Fibroblast of villous mesenchyme (primary cell): ENCODE measurements around the gene NT5C1A. TPM values are rescaled to one million over a fixed set of nuclear protein-coding genes. Genes with fewer than 3 reads are reported as not detected.

Experiments used
- DNase-seq: peaks from one replicate; pipeline ENCODE4 v3.0.0-alpha.2; 2010; ENCODE audit warnings: low read depth
- H3K4me3 ChIP-seq: 2 replicates; pipeline ENCODE4 v1.5.1; 2011; ENCODE audit warnings: low read depth, mild to moderate bottlenecking, low read length
- total RNA-seq: library from RNA; depleted of rRNA; stranded (reverse); fragments of >200 nt; gene quantifications from 2 replicates; pipeline ENCODE4 v1.2.3, GENCODE V29; 2012
- TF ChIP-seq, protein P1 (sequence below): IDR thresholded peaks from 2 replicates; pipeline ENCODE4 v1.5.1; 2012; ENCODE audit warnings: low read depth, mild to moderate bottlenecking, low read length; ENCODE audit not compliant: insufficient read depth

The NT5C1A gene
- total RNA-seq, 1 donor: not detected

DNA sequence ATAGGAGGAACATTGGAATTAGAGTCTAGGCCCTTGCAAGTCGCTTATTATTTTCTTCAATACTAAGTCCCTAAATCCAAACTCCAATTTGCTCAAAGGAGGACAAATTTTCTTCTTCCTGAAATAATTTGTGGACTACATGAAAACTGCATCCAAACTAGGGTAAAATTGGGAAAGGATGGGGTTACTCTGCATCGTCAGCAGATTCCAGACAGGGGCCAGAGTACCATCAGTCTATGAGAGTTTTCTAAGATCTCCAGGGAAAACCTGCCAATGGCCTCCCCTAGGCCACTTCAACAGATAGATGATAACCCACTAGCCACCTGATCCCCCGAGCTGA, 33.0 kb downstream of the NT5C1A start:
- TF ChIP-seq, protein P1, sequence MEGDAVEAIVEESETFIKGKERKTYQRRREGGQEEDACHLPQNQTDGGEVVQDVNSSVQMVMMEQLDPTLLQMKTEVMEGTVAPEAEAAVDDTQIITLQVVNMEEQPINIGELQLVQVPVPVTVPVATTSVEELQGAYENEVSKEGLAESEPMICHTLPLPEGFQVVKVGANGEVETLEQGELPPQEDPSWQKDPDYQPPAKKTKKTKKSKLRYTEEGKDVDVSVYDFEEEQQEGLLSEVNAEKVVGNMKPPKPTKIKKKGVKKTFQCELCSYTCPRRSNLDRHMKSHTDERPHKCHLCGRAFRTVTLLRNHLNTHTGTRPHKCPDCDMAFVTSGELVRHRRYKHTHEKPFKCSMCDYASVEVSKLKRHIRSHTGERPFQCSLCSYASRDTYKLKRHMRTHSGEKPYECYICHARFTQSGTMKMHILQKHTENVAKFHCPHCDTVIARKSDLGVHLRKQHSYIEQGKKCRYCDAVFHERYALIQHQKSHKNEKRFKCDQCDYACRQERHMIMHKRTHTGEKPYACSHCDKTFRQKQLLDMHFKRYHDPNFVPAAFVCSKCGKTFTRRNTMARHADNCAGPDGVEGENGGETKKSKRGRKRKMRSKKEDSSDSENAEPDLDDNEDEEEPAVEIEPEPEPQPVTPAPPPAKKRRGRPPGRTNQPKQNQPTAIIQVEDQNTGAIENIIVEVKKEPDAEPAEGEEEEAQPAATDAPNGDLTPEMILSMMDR: no peak
- H3K4me3 ChIP-seq: peak overlapping the region; percentile 49
- no peak for DNase-seq

DNA sequence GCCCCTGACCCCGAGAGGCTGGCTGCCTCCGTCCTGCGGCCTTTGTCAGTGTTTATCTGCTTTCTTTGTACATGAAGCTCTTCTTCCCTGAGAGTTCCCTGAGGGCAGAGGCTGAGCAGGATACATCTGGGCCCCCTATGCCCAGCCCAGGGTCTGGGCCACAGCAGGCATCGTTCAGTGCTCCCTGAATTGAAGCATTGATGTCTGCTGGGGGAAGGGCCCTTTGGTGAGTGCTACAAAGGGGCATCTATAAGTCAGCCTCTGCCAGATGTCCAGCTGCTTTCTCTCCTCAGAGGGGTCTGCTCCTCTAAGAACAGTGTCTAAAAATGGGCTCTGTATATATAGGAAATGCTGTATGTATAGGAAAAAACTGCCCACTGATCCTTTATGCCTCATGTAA, 34.5 kb downstream of the NT5C1A start:
- no peak for DNase-seq
- TF ChIP-seq, protein P1: no peak
- H3K4me3 ChIP-seq: no peak overlapping the region

DNA sequence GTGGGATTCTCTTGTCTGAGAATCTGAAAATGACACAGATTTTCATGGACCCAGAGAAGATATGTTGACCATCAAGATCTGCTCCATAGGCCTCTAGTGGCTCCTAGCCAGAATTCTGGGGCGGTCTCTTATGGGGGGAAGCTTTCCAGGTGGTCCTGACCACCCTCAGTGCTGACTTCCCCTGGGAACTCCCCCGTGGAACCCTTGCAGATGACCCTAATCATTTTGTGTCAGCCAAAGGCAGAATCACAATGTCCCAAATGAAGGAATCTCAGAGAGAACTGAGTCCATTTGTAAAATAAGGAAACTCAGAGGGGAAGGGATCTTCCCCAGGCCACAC, 36.1 kb downstream of the NT5C1A start:
- H3K4me3 ChIP-seq: no peak overlapping the region
- TF ChIP-seq, protein P1: no peak
- DNase-seq: no peak

DNA sequence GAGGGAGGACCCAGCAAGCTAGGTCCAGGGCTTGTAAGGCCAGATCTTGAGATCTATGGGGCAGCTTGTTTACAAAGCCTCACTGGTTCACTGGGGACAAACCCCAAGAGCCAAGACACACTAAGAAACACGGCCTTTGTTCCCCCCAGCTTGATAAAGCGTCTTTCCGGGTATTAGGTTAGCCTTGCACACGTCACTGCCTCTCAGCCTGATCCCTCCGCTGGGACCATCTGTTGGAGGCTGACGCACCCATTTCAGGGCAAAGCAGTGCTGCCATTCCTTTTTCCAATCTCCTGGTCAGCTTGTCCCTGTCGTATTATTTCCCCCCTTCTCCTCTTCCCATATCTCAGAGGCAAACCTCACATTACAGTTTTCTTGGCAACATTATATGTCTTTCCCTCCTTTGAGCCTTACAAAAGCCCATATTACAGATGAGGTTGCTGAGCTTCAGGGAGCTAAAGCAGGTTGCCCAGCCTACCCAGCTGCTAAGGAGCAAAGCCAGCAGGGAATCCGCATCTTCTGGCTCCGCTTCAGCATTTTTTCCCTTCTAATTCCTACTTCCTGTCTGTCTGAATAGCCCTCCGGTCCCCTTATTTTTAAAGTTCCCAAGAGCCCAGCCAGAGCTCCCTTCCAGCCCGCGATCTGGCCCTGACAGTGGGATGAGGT, 36.6 kb downstream of the NT5C1A start:
- DNase-seq: peak; percentile 78
- no peak overlapping the region for H3K4me3 ChIP-seq
- TF ChIP-seq, protein P1: no peak

DNA sequence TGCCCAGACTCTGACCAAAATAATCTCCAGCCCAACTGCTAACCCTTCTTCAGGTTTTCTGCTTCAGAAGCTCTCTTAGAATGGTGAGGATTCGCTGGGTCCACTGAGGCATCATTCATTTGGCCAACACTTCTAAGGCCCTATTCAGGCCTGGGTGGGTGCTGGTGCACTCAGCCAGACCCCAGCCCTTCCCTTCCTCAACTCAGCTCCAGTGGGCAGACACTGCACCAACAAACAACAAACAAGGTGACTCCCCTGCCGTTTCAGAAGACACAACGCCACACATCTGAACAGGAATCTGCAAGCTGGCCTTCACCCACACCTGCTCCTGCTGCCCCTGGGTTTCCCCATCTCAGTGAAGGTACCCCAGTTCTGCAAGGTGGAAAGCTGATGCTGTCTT, 38.5 kb downstream of the NT5C1A start:
- DNase-seq: no peak
- TF ChIP-seq, protein P1: no peak
- H3K4me3 ChIP-seq: no peak overlapping the region

DNA sequence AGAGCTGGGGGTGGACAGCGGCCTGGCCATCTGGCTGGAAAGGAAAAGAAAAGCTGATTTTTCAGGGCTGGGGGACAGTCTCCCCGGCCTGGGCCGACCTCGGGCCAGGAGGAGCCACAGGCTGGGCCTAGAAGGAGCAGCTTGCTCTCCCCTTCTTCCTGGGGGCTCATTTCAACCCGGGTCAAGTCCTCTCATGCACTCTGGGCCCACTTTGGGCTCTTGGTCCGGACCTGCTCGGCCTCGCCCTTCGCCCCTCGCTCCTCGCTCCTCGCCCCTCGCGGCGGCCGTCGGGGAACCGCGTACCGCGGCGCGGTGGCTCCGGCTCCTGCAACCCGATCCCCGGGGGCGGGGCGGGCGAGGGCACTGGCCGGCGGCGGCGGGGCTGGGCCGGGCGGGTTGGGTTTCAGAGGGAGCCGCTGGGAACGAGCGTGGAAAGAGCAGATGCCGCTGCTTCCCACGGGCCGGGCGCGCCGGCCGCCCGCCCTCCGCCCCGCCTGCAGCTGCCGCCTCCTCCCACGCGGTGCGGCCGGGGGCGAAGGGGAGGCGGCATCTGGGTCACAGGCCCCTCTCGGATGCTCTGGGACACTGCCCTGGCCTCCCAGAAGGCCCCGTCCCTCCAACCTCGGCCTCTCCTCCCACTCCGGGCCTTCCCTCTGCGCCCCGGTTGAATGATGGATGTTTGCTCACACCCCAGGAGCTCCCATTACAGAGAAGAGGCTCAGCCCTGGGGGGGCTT, 39.1 kb downstream of the NT5C1A start:
- TF ChIP-seq, protein P1: no peak
- DNase-seq: peak; percentile 86
- H3K4me3 ChIP-seq: peak overlapping the region; percentile 1
